PC-9 (cell line): ENCODE results near the gene STK32B. TPM values are rescaled to one million over a fixed set of nuclear protein-coding genes. Genes with fewer than 3 reads are reported as not detected.

Experiments
- BruUV-seq: library from RNA; stranded (reverse); fragments of 400-500 nt; replicated peaks from 2 replicates; lab custom pipeline; 2021; lab: Mats Ljungman, UMichigan
- CTCF ChIA-PET: fragments of 300-600 bp; sonication (Branson Sonifier 250); formaldehyde crosslinking; loops from one replicate; lab custom pipeline; 2022; ENCODE audit warnings: antibody characterized with exemption; lab: Charles Lee
- POLR2A ChIA-PET: fragments of 300-600 bp; sonication (Branson Sonifier 250); formaldehyde crosslinking; loops from one replicate; lab custom pipeline; 2022; ENCODE audit warnings: antibody characterized with exemption; ENCODE audit not compliant: unreplicated experiment; lab: Charles Lee
- DNase-seq, 2 experiments: peaks; one replicate each; pipeline versions ENCODE4 v3.0.0 to v3.0.0-alpha.2; 2015 to 2022; ENCODE audit warnings: mixed read lengths in 1 of 2
- H2AFZ ChIP-seq: fragments of 200-600 bp; sonication (generic); 2 replicates; pipeline ENCODE4 v1.8.1; 2017; ENCODE audit warnings: antibody characterized with exemption
- H3F3A ChIP-seq: fragments of 200-600 bp; sonication (generic); 2 replicates; pipeline ENCODE4 v1.8.1; 2017; ENCODE audit warnings: antibody characterized with exemption, mild to moderate bottlenecking, low read depth; ENCODE audit not compliant: insufficient read depth
- H3K27ac ChIP-seq: fragments of 200-600 bp; sonication (generic); 2 replicates; pipeline ENCODE4 v1.6.1; 2016; ENCODE audit warnings: mixed run types
- H3K27me3 ChIP-seq: fragments of 200-600 bp; sonication (generic); 2 replicates; pipeline ENCODE4 v1.6.1; 2016; ENCODE audit warnings: low read depth, mixed run types; ENCODE audit not compliant: insufficient read depth
- H3K36me3 ChIP-seq: fragments of 200-600 bp; sonication (generic); 2 replicates; pipeline ENCODE4 v1.6.1; 2016; ENCODE audit warnings: low read depth, mixed run types
- H3K4me1 ChIP-seq: fragments of 200-600 bp; sonication (generic); replicated peaks from 2 replicates; pipeline ENCODE4 v1.6.1; 2016; ENCODE audit warnings: mixed run types; ENCODE audit not compliant: insufficient read depth
- H3K4me2 ChIP-seq: fragments of 200-600 bp; sonication (generic); 2 replicates; pipeline ENCODE4 v1.6.1; 2017; ENCODE audit warnings: mixed run types
- H3K4me3 ChIP-seq: fragments of 200-600 bp; sonication (generic); 2 replicates; pipeline ENCODE4 v1.6.1; 2016; ENCODE audit warnings: mixed run types
- H3K79me2 ChIP-seq: fragments of 200-600 bp; sonication (generic); 2 replicates; pipeline ENCODE4 v1.6.1; 2017; ENCODE audit warnings: low read depth, mixed run types
- H3K9me2 ChIP-seq: fragments of 200-600 bp; sonication (generic); 2 replicates; pipeline ENCODE4 v1.8.1; 2017; ENCODE audit warnings: mild to moderate bottlenecking; ENCODE audit not compliant: insufficient read depth
- H3K9me3 ChIP-seq: fragments of 200-600 bp; sonication (generic); 2 replicates; pipeline ENCODE4 v1.8.1; 2016; ENCODE audit warnings: low read depth; ENCODE audit not compliant: insufficient read depth
- H4K20me1 ChIP-seq: fragments of 200-600 bp; sonication (generic); 2 replicates; pipeline ENCODE4 v1.8.1; 2017; ENCODE audit not compliant: insufficient read depth
- CTCF ChIP-seq: fragments of 200-600 bp; sonication (generic); conservative IDR thresholded peaks from 2 replicates; pipeline ENCODE4 v1.6.1; 2017; ENCODE audit warnings: mixed run types, antibody characterized with exemption, mild to moderate bottlenecking, moderate library complexity
- EZH2 ChIP-seq: fragments of 200-600 bp; sonication (generic); IDR thresholded peaks from 2 replicates; pipeline ENCODE4 v1.8.0; 2017; ENCODE audit warnings: antibody characterized with exemption, low read depth
- intact Hi-C: fragments of 100-400 bp; cut with micrococcal nuclease; formaldehyde crosslinking; loops from one replicate; pipeline ENCODE4 v1.10.0; 2022; ENCODE audit not compliant: unreplicated experiment
- total RNA-seq: library from RNA; stranded (reverse); gene quantifications from 2 replicates; pipeline ENCODE4 v1.2.3, GENCODE V29; 2021

STK32B gene
- total RNA-seq, 1 experiment from 2014 or later, result not detected

GRCh38 chr4:5422195-5422594, 370.9 kb downstream of the STK32B start:
- intact Hi-C loops, result no loop called here
- no peak for DNase-seq
- Histone ChIP-seq H3K4me3 (no peak overlapping the region), H3K36me3 (no peaks in the 10 kb centered on the region), H3F3A (no peaks in the 10 kb centered on the region), H3K27me3 (peaks cover 33% of the 10 kb centered on the region), H3K79me2 (no peaks in the 10 kb centered on the region), H4K20me1 (no peaks in the 10 kb centered on the region), H2AFZ (no peak overlapping the region), H3K4me1 (no peaks in the 10 kb centered on the region), H3K9me2 (no peaks in the 10 kb centered on the region), H3K4me2 (no peak overlapping the region), H3K27ac (no peak overlapping the region), H3K9me3 (no peaks in the 10 kb centered on the region; the same call in 1 of the 2 replicates)
- no peak for TF ChIP-seq EZH2
- no peak for TF ChIP-seq CTCF
- no TSS peak for BruUV-seq
- ChIA-PET POLR2A (no interaction called here), CTCF (no interaction called here)

- BruUV-seq, result no TSS peak
- intact Hi-C loops, result no loop called here
- peaks cover 21% of the 10 kb centered on the region for H3K27me3 ChIP-seq
- H2AFZ ChIP-seq, result no peak overlapping the region
- H3F3A ChIP-seq, result no peaks in the 10 kb centered on the region
- H4K20me1 ChIP-seq, result no peaks in the 10 kb centered on the region
- CTCF ChIA-PET, result no interaction called here
- no peaks in the 10 kb centered on the region for H3K79me2 ChIP-seq
- no peak for DNase-seq
- POLR2A ChIA-PET, result no interaction called here
- no peaks in the 10 kb centered on the region for H3K9me2 ChIP-seq
- H3K4me1 ChIP-seq, result no peaks in the 10 kb centered on the region
- H3K4me2 ChIP-seq, result no peak overlapping the region
- no peak for TF ChIP-seq CTCF
- no peak for TF ChIP-seq EZH2
- no peaks in the 10 kb centered on the region for H3K36me3 ChIP-seq
- H3K9me3 ChIP-seq, result no peaks in the 10 kb centered on the region
- no peak overlapping the region for H3K4me3 ChIP-seq
- no peak overlapping the region for H3K27ac ChIP-seq
Observed at GRCh38 chr4:5423670-5424069, 372.4 kb downstream of the STK32B start.

DNA sequence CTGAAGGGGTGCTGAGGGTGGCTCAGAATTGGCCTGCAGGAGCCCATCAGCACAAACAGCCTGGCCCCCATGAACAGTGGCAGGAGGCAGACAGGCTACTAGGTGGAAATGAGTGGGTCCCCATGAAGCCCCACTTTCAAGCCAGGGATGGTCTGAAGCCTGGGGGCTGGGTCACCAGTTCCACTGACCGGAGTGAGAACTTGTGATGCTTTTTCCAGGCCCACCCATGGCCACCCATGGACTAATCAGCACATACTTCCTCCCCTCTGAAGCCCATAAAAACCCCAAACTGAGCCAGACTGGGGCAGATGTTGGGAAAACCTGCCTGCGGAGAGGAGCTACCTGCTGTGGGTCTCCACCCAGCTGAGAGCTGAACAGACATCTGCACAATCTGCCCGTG, 372.9 kb downstream of the STK32B start:
- Histone ChIP-seq H3K27me3 (peaks cover 18% of the 10 kb centered on the region), H3K27ac (no peak overlapping the region), H3F3A (no peaks in the 10 kb centered on the region), H3K4me3 (no peak overlapping the region), H2AFZ (no peak overlapping the region), H3K9me3 (no peaks in the 10 kb centered on the region), H3K9me2 (no peaks in the 10 kb centered on the region), H4K20me1 (no peaks in the 10 kb centered on the region), H3K4me1 (no peaks in the 10 kb centered on the region), H3K79me2 (no peaks in the 10 kb centered on the region), H3K36me3 (no peaks in the 10 kb centered on the region), H3K4me2 (no peak overlapping the region)
- ChIA-PET CTCF (no interaction called here), POLR2A (no interaction called here)
- no TSS peak for BruUV-seq
- TF ChIP-seq EZH2, result no peak
- TF ChIP-seq CTCF, result no peak
- intact Hi-C loops, result no loop called here
- DNase-seq, result no peak
